ENCODE measurements around the gene CNTN3. TPM values are rescaled to one million over a fixed set of nuclear protein-coding genes. Genes with fewer than 3 reads are reported as not detected.

Gene CNTN3
- total RNA-seq (2021; ENCODE audit: unreplicated experiment) (not detected), Bru-seq, nascent RNA (not detected), BruChase-seq, experiment 1, labeled RNA remaining after a 6-hour chase (not detected), BruChase-seq, experiment 2, labeled RNA remaining after a 2-hour chase (percentile 0 among the genes with signal in this experiment)
- not detected in 2 replicates for polyA plus RNA-seq (2012)
- long read RNA-seq: 0 reads

- Histone ChIP-seq H3K27me3 (ENCODE audit: insufficient read depth, low read length) (no peaks in the 10 kb centered on the region), H3K27ac (ENCODE audit: low read depth, low read length) (no peak within 1 kb of the TSS), H3K79me2 (ENCODE audit: insufficient read depth, low read length) (no peaks in the 10 kb centered on the region), H3K4me2 (ENCODE audit: low read length) (no peak within 1 kb of the TSS), H3K4me1 (ENCODE audit: control insufficient read depth in 1 of 2, insufficient read depth in 2 of 2, low read length in 2 of 2) (no peaks in the 10 kb centered on the region), H3K36me3 (ENCODE audit: control insufficient read depth in 1 of 2, insufficient read depth in 2 of 2, low read length in 2 of 2) (no peaks in the 10 kb centered on the region), H3K9me3 (ENCODE audit: control insufficient read depth in 1 of 2, insufficient read depth in 1 of 2, low read depth in 1 of 2, low read length in 2 of 2) (peaks cover 0 to 19% of the 10 kb centered on the region in 2 experiments; a peak in 2 of 4 replicates), H3K4me3 (replicated peaks in 1 of 2; ENCODE audit: low read depth in 1 of 2, low read length in 2 of 2) (no peak within 1 kb of the TSS), H3K9ac (ENCODE audit: low read length) (no peak within 1 kb of the TSS), H3K9me2 (ENCODE audit: insufficient read depth) (no peaks in the 10 kb centered on the region), H2AFZ (ENCODE audit: low read depth, low read length, poor library complexity, severe bottlenecking) (no peak within 1 kb of the TSS), H4K20me1 (ENCODE audit: insufficient read depth) (no peaks in the 10 kb centered on the region)
- POLR2A ChIA-PET: no interaction called here
- CTCF ChIA-PET: no interaction called here
- no peak for DNase-seq (ENCODE audit: low read depth, low spot score)
- RAD21 ChIA-PET (ENCODE audit: low non-redundant PET in 1 of 2, low total read pairs in 2 of 2, uncharacterized antibody in 2 of 2, unreplicated experiment in 2 of 2): no interaction called here
- intact Hi-C loops (cut with micrococcal nuclease): no loop called here
- no peak for TF ChIP-seq SRF (IDR thresholded peaks at IDR 0.05; ENCODE audit: low read depth)
- TF ChIP-seq POLR2A (IDR thresholded peaks at IDR 0.05; ENCODE audit: borderline replicate concordance, extremely low read depth, insufficient read depth, insufficient read length): no peak
- no peak for TF ChIP-seq JUND (IDR thresholded peaks at IDR 0.05)
- no peak for TF ChIP-seq ZBTB33 (IDR thresholded peaks at IDR 0.05; ENCODE audit: extremely low read depth, insufficient replicate concordance, low read length)
- TF ChIP-seq SP1 (IDR thresholded peaks at IDR 0.05; ENCODE audit: low read depth): no peak
- no peak for TF ChIP-seq EZH2phosphoT487 (IDR thresholded peaks at IDR 0.05; ENCODE audit: borderline replicate concordance)
- TF ChIP-seq SIN3A (IDR thresholded peaks at IDR 0.05; ENCODE audit: low read depth): no peak
- TF ChIP-seq EZH2 (IDR thresholded peaks at IDR 0.05): no peak
- no peak for TF ChIP-seq CEBPB (IDR thresholded peaks at IDR 0.05; ENCODE audit: low read depth)
- TF ChIP-seq CTCF (IDR thresholded peaks at IDR 0.05 in 2 of 3, conservative IDR thresholded peaks at IDR 0.05 in 1 of 3; ENCODE audit: borderline replicate concordance in 1 of 3, insufficient read depth in 1 of 3, low read depth in 2 of 3, low read length in 2 of 3): no peak
- TF ChIP-seq MAX (IDR thresholded peaks at IDR 0.05): no peak
- TF ChIP-seq ATF3 (IDR thresholded peaks at IDR 0.05): no peak
- no peak for TF ChIP-seq CBX3 (IDR thresholded peaks at IDR 0.05; ENCODE audit: low read depth)
- no peak for TF ChIP-seq FOSL1 (IDR thresholded peaks at IDR 0.05; ENCODE audit: low read depth)
- TF ChIP-seq YY1 (IDR thresholded peaks at IDR 0.05; ENCODE audit: extremely low read depth, insufficient replicate concordance, low read depth, low read length): no peak
- no peak for TF ChIP-seq ELF1 (IDR thresholded peaks at IDR 0.05; ENCODE audit: borderline replicate concordance, low read depth)
- no TSS peak for BruUV-seq (replicated peaks)
- no peak for ATAC-seq
Observed at GRCh38 chr3:74614107-74614967, at the start of gene CNTN3. CNTN3 (minus strand) TSS chr3:74614659; CDS start chr3:74521112, 93,547 bp downstream.
